Loucy (cell line): ENCODE data around the gene GNG13.

Source experiments
- H2AFZ ChIP-seq: fragments of 200-600 bp; sonication (generic); 2 replicates; pipeline ENCODE4 v1.6.0; 2016; ENCODE audit warnings: antibody characterized with exemption, mild to moderate bottlenecking, low read length, moderate library complexity
- H3F3A ChIP-seq: fragments of 200-600 bp; 2 replicates; pipeline ENCODE4 v1.6.0; 2016; ENCODE audit warnings: antibody characterized with exemption, low read depth, mild to moderate bottlenecking
- H3K27me3 ChIP-seq: fragments of 200-600 bp; sonication (generic); 2 replicates; pipeline ENCODE4 v1.6.1; 2014; ENCODE audit warnings: low read length, mild to moderate bottlenecking; ENCODE audit not compliant: insufficient read depth, poor library complexity, severe bottlenecking
- H3K36me3 ChIP-seq: fragments of 200-600 bp; sonication (generic); 2 replicates; pipeline ENCODE4 v1.6.1; 2016; ENCODE audit warnings: low read length; ENCODE audit not compliant: insufficient read depth
- H3K4me1 ChIP-seq: fragments of 200-600 bp; sonication (generic); 2 replicates; pipeline ENCODE4 v1.5.1; 2014; ENCODE audit warnings: low read length, mild to moderate bottlenecking; ENCODE audit not compliant: insufficient read depth, poor library complexity, severe bottlenecking
- H3K4me2 ChIP-seq: fragments of 200-600 bp; sonication (generic); 2 replicates; pipeline ENCODE4 v1.6.0; 2014; ENCODE audit warnings: antibody characterized with exemption, low read length, low read depth, mild to moderate bottlenecking; ENCODE audit not compliant: poor library complexity, severe bottlenecking
- H3K4me3 ChIP-seq: fragments of 200-600 bp; sonication (generic); 2 replicates; pipeline ENCODE4 v1.5.1; 2014; ENCODE audit warnings: low read length, mild to moderate bottlenecking, mixed read lengths; ENCODE audit not compliant: poor library complexity, severe bottlenecking
- H3K79me2 ChIP-seq: fragments of 200-600 bp; sonication (generic); 2 replicates; pipeline ENCODE4 v1.6.1; 2014; ENCODE audit warnings: low read length; ENCODE audit not compliant: insufficient read depth
- H3K9ac ChIP-seq: fragments of 200-600 bp; sonication (generic); 2 replicates; pipeline ENCODE4 v1.6.0; 2014; ENCODE audit warnings: mild to moderate bottlenecking, low read depth, low read length, moderate library complexity; ENCODE audit not compliant: poor library complexity, severe bottlenecking
- H3K9me2 ChIP-seq: fragments of 200-600 bp; sonication (generic); replicated peaks from 2 replicates; pipeline ENCODE4 v1.6.1; 2016; ENCODE audit warnings: low read depth, low read length, mixed read lengths
- H3K9me3 ChIP-seq: fragments of 200-600 bp; sonication (generic); 2 replicates; pipeline ENCODE4 v1.6.1; 2014; ENCODE audit warnings: mild to moderate bottlenecking, antibody characterized with exemption, low read length, low read depth; ENCODE audit not compliant: insufficient read depth
- H4K20me1 ChIP-seq: fragments of 200-600 bp; sonication (generic); 2 replicates; pipeline ENCODE4 v1.6.0; 2014; ENCODE audit warnings: antibody characterized with exemption, low read length, mild to moderate bottlenecking; ENCODE audit not compliant: insufficient read depth, poor library complexity, severe bottlenecking
- EZH2phosphoT487 ChIP-seq: fragments of 200-600 bp; IDR thresholded peaks from 2 replicates; pipeline ENCODE4 v1.6.1; 2018; ENCODE audit warnings: antibody characterized with exemption, mild to moderate bottlenecking, moderate library complexity, borderline replicate concordance
- TF ChIP-seq, protein P1 (sequence below): fragments of 200-600 bp; sonication (generic); conservative IDR thresholded peaks from 2 replicates; pipeline ENCODE4 v1.5.1; 2014; ENCODE audit warnings: mild to moderate bottlenecking, antibody characterized with exemption, low read length

Gene GNG13

DNA sequence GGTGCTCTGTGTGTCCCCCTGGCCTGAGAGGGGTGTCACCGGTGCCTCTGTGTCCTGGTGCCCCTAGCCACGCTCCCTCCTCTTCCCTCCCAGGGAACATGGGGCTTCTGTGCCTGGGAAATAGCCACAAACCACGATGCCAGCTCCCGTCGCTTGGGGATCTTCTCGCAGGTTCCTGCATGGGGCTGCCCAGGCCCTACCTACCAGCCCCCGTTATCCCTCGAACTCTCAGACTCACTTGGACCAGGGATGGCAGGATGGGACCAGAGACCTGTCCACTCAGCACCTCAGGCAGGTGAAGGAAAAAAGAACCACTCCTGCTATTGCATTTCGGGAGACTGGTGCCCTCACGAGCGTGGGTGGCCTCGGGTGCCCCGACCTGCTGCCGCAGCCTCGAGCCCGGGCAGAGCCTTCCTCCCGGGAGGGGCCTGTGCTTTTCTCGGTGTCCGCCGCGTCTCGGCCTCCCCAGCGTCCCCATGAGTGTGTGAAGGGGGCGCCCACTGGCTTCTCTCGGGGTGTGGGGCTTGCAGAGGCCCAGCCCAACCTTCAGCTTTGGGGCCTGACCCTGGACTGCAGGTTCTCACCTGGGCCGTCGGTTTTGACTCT, 41.0 kb upstream of the GNG13 start:
- TF ChIP-seq, protein P1, sequence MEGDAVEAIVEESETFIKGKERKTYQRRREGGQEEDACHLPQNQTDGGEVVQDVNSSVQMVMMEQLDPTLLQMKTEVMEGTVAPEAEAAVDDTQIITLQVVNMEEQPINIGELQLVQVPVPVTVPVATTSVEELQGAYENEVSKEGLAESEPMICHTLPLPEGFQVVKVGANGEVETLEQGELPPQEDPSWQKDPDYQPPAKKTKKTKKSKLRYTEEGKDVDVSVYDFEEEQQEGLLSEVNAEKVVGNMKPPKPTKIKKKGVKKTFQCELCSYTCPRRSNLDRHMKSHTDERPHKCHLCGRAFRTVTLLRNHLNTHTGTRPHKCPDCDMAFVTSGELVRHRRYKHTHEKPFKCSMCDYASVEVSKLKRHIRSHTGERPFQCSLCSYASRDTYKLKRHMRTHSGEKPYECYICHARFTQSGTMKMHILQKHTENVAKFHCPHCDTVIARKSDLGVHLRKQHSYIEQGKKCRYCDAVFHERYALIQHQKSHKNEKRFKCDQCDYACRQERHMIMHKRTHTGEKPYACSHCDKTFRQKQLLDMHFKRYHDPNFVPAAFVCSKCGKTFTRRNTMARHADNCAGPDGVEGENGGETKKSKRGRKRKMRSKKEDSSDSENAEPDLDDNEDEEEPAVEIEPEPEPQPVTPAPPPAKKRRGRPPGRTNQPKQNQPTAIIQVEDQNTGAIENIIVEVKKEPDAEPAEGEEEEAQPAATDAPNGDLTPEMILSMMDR = no peak
- no peak for TF ChIP-seq EZH2phosphoT487
- H3K27me3 ChIP-seq = no peaks in the 10 kb centered on the region
- no peak overlapping the region for H3K9ac ChIP-seq

DNA sequence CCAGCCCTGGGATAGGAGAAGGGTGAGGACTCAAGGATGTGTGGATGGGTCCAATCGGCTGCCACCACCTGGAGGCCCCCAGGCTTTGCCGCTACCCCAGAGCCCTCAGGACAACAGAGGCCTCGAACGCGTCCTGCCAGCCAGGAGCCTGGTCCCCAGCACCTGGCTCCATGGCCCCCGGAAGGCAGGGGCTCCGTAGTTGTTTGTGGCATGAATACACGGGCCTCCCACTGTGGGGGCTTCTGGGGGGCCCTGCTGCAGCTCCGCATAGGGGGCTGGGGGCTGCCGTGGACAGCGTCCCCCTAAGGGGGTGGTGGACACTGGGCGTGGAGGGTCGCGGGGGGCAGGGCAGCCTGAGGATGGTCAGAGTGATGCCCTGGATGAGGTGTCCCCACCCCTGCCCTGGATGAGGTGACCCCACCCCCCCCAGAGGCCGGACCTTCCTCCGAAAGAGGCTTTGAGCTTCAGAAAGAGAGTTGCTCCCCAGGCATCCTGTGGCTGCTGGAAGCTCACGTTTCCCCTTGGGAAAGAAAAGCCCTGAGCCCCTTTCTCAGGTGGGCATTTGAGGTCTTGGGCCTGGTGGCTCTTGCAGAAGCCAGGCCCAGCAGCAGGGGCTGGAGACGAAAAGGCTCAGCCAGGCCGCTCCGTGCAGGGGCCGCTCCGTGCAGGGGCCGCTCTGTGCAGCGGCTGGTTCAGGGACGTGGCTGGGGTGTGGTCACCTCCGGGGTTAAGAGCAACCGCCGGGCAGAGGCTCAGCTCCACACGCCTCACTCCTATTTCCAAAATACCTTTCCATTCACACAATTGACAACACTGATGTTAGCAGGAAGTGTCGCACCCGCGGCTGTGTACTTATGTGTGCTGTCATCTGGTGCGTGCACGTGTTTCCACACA, 40.3 kb upstream of the GNG13 start:
- Histone ChIP-seq H3K4me2 (no peak overlapping the region), H3K4me3 (no peak overlapping the region), H3F3A (no peaks in the 10 kb centered on the region), H3K79me2 (no peaks in the 10 kb centered on the region), H4K20me1 (no peaks in the 10 kb centered on the region), H3K27me3 (no peaks in the 10 kb centered on the region), H3K9ac (no peak overlapping the region), H2AFZ (no peak overlapping the region), H3K9me3 (no peaks in the 10 kb centered on the region; the same call in 1 of the 2 replicates), H3K9me2 (no peaks in the 10 kb centered on the region), H3K36me3 (no peaks in the 10 kb centered on the region), H3K4me1 (no peaks in the 10 kb centered on the region)
- TF ChIP-seq, protein P1 = no peak
- no peak for TF ChIP-seq EZH2phosphoT487

More for the DNA sequence above, 41.0 kb upstream of the GNG13 start:
- H3K36me3 ChIP-seq = no peaks in the 10 kb centered on the region
- H3K9me3 ChIP-seq = no peaks in the 10 kb centered on the region; the same call in 1 of the 2 replicates
- H4K20me1 ChIP-seq = no peaks in the 10 kb centered on the region
- no peak overlapping the region for H3K4me2 ChIP-seq
- no peaks in the 10 kb centered on the region for H3F3A ChIP-seq
- H3K79me2 ChIP-seq = no peaks in the 10 kb centered on the region
- H3K4me3 ChIP-seq = no peak overlapping the region
- no peaks in the 10 kb centered on the region for H3K9me2 ChIP-seq
- no peak overlapping the region for H2AFZ ChIP-seq
- no peaks in the 10 kb centered on the region for H3K4me1 ChIP-seq

GRCh38 chr16:839643-840408, 39.3 kb upstream of the GNG13 start:
- no peak overlapping the region for H3K4me2 ChIP-seq

More at GRCh38 chr16:839643-840408, 39.3 kb upstream of the GNG13 start:
- TF ChIP-seq, protein P1 = no peak
- TF ChIP-seq EZH2phosphoT487 = no peak
- no peak overlapping the region for H3K4me3 ChIP-seq
- H3K36me3 ChIP-seq = no peaks in the 10 kb centered on the region
- no peaks in the 10 kb centered on the region for H3K79me2 ChIP-seq
- H3F3A ChIP-seq = no peaks in the 10 kb centered on the region
- H3K9me3 ChIP-seq = no peaks in the 10 kb centered on the region; the same call in 1 of the 2 replicates
- no peaks in the 10 kb centered on the region for H3K4me1 ChIP-seq
- H2AFZ ChIP-seq = no peak overlapping the region
- no peak overlapping the region for H3K9ac ChIP-seq
- H3K27me3 ChIP-seq = no peaks in the 10 kb centered on the region
- no peaks in the 10 kb centered on the region for H4K20me1 ChIP-seq
- H3K9me2 ChIP-seq = no peaks in the 10 kb centered on the region
